HEK293T (cell line): ENCODE data around the gene ABL2.

Experiments used
- CTCF ChIA-PET: fragments of 350-600 bp; formaldehyde crosslinking; extraction: SDS; loops from one replicate; lab custom pipeline; 2021; ENCODE audit warnings: antibody characterized with exemption, inconsistent platforms; lab: Yijun Ruan, JAX
- POLR2A ChIA-PET: fragments of 350-600 bp; formaldehyde crosslinking; extraction: SDS; loops from one replicate; lab custom pipeline; 2020; ENCODE audit warnings: antibody characterized with exemption, inconsistent platforms; lab: Yijun Ruan, JAX
- DNase-seq: peaks from one replicate; pipeline ENCODE4 v3.0.0; 2012; ENCODE audit warnings: mixed read lengths; ENCODE audit errors: extremely low spot score
- ARNT ChIP-seq: fragments of 450-650 bp; IDR thresholded peaks from 2 replicates; pipeline ENCODE4 v1.6.1; 2017; ENCODE audit warnings: mild to moderate bottlenecking
- BHLHE40 ChIP-seq: fragments of 450-650 bp; IDR thresholded peaks from 2 replicates; pipeline ENCODE4 v1.6.1; 2016; ENCODE audit warnings: mild to moderate bottlenecking, moderate library complexity, borderline replicate concordance
- CTBP1 ChIP-seq: fragments of 450-650 bp; IDR thresholded peaks from 2 replicates; pipeline ENCODE4 v1.6.1; 2016; ENCODE audit warnings: borderline replicate concordance
- ELF4 ChIP-seq: fragments of 450-650 bp; IDR thresholded peaks from 2 replicates; pipeline ENCODE4 v1.6.1; 2017; ENCODE audit warnings: antibody characterized with exemption
- FOXA1 ChIP-seq: fragments of 450-650 bp; IDR thresholded peaks from 2 replicates; pipeline ENCODE4 v1.6.1; 2016; ENCODE audit warnings: mild to moderate bottlenecking
- FOXK2 ChIP-seq: fragments of 450-650 bp; IDR thresholded peaks from 2 replicates; pipeline ENCODE4 v1.6.1; 2016; ENCODE audit warnings: mild to moderate bottlenecking
- FOXM1 ChIP-seq: fragments of 450-650 bp; IDR thresholded peaks from 2 replicates; pipeline ENCODE4 v1.6.1; 2017; ENCODE audit warnings: mild to moderate bottlenecking, borderline replicate concordance
- HDGF ChIP-seq: fragments of 450-650 bp; IDR thresholded peaks from 2 replicates; pipeline ENCODE4 v1.6.1; 2017; ENCODE audit warnings: antibody characterized with exemption, borderline replicate concordance
- L3MBTL2 ChIP-seq: fragments of 450-650 bp; conservative IDR thresholded peaks from 2 replicates; pipeline ENCODE4 v1.6.1; 2016; ENCODE audit warnings: mild to moderate bottlenecking
- LEF1 ChIP-seq: fragments of 450-650 bp; IDR thresholded peaks from 2 replicates; pipeline ENCODE4 v1.6.1; 2017; ENCODE audit warnings: mild to moderate bottlenecking, borderline replicate concordance
- NFRKB ChIP-seq: fragments of 450-650 bp; IDR thresholded peaks from 2 replicates; pipeline ENCODE4 v1.6.1; 2016; ENCODE audit warnings: mild to moderate bottlenecking, moderate library complexity
- SP1 ChIP-seq: fragments of 450-650 bp; IDR thresholded peaks from 2 replicates; pipeline ENCODE4 v1.6.1; 2017
- SUZ12 ChIP-seq: fragments of 450-650 bp; IDR thresholded peaks from 2 replicates; pipeline ENCODE4 v1.6.1; 2016; ENCODE audit warnings: mild to moderate bottlenecking
- TARDBP ChIP-seq: fragments of 450-650 bp; IDR thresholded peaks from 2 replicates; pipeline ENCODE4 v1.6.1; 2016
- ZNF384 ChIP-seq: fragments of 450-650 bp; IDR thresholded peaks from 2 replicates; pipeline ENCODE4 v1.6.1; 2016
- TF ChIP-seq, protein P1 (sequence below): fragments of 450-650 bp; IDR thresholded peaks from 2 replicates; pipeline ENCODE4 v1.6.1; 2016

Gene ABL2

DNA sequence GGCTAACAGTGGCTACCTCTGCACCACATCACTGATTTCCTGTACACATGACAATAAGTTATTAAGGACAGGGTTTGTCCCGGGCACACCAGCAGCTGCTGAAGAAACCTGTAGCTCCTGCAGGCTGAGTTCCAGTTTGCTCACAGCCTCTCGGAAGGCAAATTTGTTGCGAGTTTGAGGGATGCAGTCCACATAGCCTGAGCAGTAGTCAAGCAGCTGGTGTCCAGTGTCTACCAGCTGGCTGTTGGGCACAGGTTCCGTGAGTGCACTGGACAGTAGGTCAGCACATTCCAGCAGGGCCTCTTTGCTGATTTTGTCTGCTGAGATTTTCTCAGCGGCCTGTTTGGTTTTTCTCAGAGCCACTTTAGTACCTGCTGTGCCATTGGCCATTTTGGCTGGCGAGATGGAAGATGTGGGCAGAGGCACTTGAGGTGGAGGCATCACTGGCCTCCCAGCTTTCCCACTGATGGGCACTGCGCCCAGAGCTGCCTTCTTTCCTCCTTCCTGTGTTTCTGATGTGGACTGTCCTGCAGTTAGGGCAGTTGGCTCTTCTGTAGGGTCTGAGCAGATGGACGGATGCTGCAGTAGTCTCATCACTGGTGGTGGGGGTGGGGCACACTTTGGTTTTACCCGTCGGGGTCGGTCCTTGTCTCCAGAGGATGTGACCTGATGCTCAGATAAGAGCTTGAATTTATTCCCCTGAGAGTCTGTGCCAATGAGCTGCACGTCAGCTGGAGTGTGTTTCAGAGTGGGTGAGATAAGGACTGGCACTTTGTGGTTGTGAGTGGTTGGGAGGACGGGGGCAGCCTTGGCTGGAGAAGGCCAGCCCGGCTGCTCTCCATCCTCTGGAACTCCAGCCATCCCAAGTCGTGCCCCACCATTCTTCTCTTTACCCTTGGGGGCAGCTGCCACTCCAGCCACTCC lies 121.5 kb downstream of the ABL2 start:
- POLR2A ChIA-PET: interaction anchor here (0.6 to 0.9 kb wide), 2 partner anchors 186 to 495 kb away, joined by 3 read pairs; partner anchors contain the start of gene SOAT1
- CTCF ChIA-PET: no interaction called here

DNA sequence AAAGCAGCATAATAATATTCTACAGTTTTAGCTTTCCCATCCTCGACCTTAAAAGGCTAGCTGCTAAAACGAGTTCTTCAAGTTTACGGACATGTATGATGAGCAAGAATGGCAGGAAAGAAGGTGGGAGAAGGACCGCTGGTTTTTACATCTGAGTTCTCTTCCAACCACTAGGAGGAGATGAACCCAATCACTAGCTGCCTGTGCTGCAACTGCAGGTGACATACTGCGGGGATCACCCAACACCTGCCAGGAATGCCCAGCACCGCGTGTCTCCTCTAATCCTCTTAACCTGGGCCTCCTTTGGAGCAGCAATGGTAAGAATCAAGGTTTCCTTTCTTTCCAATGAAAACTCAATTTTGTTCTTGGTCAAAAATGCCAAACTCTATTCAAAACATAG lies 124.1 kb downstream of the ABL2 start:
- DNase-seq: peak; percentile 56
- POLR2A ChIA-PET: no interaction called here
- CTCF ChIA-PET: interaction anchor here (1.0 to 1.1 kb wide), 2 partner anchors 15 to 16 kb away, joined by 3 read pairs; no protein-coding TSS in a partner anchor
- TF ChIP-seq L3MBTL2 (no peak), ZNF384 (no peak), SP1 (no peak), NFRKB (no peak), ARNT (no peak), CTBP1 (no peak), ELF4 (no peak), SUZ12 (no peak), FOXK2 (no peak)

More for the DNA sequence above, 121.5 kb downstream of the ABL2 start:
- no peak for TF ChIP-seq SUZ12
- no peak for TF ChIP-seq FOXK2
- TF ChIP-seq NFRKB: no peak
- no peak for TF ChIP-seq ELF4
- no peak for TF ChIP-seq SP1
- TF ChIP-seq LEF1: no peak
- TF ChIP-seq TARDBP: no peak
- no peak for TF ChIP-seq FOXM1
- TF ChIP-seq L3MBTL2: no peak
- no peak for TF ChIP-seq CTBP1
- TF ChIP-seq BHLHE40: no peak
- TF ChIP-seq FOXA1: no peak
- no peak for TF ChIP-seq ARNT
- TF ChIP-seq, protein P1, sequence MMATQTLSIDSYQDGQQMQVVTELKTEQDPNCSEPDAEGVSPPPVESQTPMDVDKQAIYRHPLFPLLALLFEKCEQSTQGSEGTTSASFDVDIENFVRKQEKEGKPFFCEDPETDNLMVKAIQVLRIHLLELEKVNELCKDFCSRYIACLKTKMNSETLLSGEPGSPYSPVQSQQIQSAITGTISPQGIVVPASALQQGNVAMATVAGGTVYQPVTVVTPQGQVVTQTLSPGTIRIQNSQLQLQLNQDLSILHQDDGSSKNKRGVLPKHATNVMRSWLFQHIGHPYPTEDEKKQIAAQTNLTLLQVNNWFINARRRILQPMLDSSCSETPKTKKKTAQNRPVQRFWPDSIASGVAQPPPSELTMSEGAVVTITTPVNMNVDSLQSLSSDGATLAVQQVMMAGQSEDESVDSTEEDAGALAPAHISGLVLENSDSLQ: no peak
- TF ChIP-seq HDGF: no peak
- DNase-seq: no peak

DNA sequence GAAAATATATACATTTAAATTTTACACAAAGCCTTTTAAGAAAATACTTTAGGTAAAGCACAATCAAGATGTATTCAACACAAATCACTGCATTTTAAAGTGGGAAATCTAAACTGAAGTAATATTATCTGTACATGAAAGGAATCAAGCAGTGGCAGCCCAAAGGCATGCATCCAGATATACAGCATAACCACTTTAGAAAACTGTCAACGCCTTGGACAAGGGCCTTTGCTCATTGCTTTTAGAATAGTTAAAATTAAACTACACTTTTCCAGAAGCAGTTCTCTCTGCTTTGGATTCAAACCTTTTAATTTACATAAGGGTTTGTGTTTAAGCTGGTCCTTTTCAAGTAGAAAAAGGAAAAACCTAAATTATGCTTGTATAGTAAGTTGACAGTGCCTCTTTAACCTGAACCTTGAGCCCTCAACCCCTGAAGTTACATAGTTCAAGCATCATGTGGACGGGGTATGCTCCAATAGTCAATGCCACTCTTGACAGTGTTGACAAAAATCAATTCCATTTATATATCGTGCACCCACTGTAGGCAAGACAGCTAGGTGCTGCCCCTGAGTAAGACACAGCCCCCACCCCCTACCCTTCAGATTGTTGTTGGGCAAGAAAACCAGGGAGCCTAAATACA lies 124.7 kb downstream of the ABL2 start:
- ChIA-PET POLR2A (no interaction called here), CTCF (interaction anchor here (1.1 kb wide), 1 partner anchor 16 kb away, joined by 3 read pairs; no protein-coding TSS in a partner anchor)
- DNase-seq: no peak
- no peak for TF ChIP-seq BHLHE40
- no peak for TF ChIP-seq FOXK2
- TF ChIP-seq SUZ12: no peak
- TF ChIP-seq ELF4: no peak

DNA sequence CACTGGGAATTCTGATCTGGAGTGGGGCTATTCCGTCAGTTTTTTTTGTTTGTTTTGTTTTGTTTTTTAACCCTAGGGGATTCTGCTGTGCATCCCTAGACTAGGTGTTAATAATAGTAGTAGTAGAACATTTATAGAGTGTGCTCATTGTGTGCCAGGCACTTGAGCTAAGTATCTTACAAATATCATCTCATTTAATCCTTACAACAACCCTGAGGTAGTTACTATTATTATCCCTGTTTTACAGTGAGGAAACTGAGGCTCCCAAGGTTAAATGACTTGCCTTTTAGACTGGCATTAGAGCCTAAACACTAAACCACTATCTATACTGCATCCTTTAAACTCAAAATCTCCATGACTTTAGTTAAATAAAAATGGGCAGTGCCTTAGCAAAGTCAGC lies 125.5 kb downstream of the ABL2 start:
- ChIA-PET POLR2A (no interaction called here), CTCF (no interaction called here)
- DNase-seq: no peak
- TF ChIP-seq HDGF (no peak), TARDBP (no peak), BHLHE40 (no peak), CTBP1 (no peak), SP1 (no peak), ARNT (no peak), FOXK2 (no peak), L3MBTL2 (no peak), FOXA1 (no peak), LEF1 (no peak), ELF4 (no peak), ZNF384 (no peak), NFRKB (no peak), FOXM1 (no peak), SUZ12 (no peak)
- TF ChIP-seq, protein P1: no peak

DNA sequence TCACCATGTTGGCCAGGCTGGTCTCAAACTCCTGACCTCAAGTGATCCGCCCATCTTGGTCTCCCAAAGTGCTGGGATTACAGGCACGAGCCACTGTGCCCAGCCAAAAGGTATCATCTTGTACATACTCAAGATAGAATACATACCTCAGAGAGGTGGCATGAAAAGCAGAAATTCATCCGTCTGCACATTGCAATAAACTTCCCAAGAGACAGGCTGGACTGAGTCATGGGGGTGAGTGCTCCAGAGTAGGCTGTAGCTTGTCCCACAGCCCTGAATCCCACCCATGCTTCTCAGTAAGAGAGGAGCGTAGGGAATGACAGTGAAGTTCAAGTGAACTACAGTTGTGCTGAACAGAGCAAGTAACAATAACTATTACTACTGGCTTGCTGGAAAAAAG lies 127.9 kb downstream of the ABL2 start:
- DNase-seq: no peak
- ChIA-PET CTCF (no interaction called here), POLR2A (no interaction called here)
- TF ChIP-seq HDGF (no peak), ARNT (no peak), FOXM1 (no peak), NFRKB (no peak), BHLHE40 (no peak)
- TF ChIP-seq, protein P1: no peak

DNA sequence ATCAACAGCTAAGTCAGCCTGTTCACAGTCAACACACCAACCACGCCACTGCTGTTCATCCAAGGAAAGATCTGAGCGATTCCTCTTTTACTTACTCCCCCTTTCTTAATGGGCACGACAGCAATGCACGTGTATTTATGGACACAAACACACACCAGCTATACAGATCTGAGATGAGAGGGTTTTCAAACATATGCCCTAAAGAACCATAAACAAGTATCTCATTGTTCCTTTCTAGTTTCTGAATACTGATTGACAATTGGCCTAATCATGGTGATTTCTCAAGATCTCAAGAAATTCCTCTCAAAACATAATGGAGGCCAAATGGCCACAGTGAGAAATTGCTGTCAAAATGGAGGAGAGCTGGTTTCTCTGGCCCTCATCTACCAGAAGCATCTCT lies 129.6 kb downstream of the ABL2 start:
- TF ChIP-seq CTBP1 (no peak), FOXA1 (no peak), SUZ12 (no peak), ZNF384 (no peak), FOXK2 (no peak), ARNT (no peak), NFRKB (no peak), ELF4 (no peak), TARDBP (no peak), L3MBTL2 (no peak), SP1 (no peak)
- POLR2A ChIA-PET: interaction anchor here (1.1 kb wide), 1 partner anchor 10 kb away, joined by 3 read pairs; no protein-coding TSS in a partner anchor
- CTCF ChIA-PET: interaction anchor here (0.7 kb wide), 1 partner anchor 177 kb away, joined by 3 read pairs; no protein-coding TSS in a partner anchor
- no peak for DNase-seq
